Measurements from ENCODE around the gene EIF5A.

DNA sequence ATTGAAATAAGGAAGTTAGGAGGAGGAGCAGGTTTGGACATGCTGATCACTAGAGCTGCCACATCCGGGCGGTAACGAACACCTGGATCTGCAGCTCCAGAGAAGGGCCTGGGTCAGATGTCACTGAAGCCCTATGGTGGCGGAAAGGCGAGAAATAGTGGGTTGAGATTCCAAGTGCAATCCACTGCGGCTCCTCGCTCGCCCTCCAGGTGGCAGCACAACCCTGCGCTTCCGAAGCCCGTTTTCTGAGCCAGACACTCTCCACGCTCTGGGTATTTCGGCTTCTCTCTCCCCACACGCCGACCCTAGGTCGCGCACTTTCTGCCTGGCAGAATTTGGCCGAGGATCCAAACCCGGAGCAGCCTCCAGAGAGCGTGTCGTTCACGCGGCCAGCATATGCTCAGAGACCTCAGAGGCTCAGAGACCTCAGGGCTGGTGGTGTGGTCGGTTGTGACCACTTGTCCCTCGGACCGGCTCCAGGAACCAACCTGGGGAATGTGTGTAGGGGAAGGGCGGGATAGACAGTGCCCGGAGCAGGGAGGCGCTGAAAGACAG, 26.8 kb upstream of the EIF5A start:
- TF ChIP-seq, protein P1, sequence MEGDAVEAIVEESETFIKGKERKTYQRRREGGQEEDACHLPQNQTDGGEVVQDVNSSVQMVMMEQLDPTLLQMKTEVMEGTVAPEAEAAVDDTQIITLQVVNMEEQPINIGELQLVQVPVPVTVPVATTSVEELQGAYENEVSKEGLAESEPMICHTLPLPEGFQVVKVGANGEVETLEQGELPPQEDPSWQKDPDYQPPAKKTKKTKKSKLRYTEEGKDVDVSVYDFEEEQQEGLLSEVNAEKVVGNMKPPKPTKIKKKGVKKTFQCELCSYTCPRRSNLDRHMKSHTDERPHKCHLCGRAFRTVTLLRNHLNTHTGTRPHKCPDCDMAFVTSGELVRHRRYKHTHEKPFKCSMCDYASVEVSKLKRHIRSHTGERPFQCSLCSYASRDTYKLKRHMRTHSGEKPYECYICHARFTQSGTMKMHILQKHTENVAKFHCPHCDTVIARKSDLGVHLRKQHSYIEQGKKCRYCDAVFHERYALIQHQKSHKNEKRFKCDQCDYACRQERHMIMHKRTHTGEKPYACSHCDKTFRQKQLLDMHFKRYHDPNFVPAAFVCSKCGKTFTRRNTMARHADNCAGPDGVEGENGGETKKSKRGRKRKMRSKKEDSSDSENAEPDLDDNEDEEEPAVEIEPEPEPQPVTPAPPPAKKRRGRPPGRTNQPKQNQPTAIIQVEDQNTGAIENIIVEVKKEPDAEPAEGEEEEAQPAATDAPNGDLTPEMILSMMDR (IDR thresholded peaks at IDR 0.05), result peak; percentile 92 to 97 (median 96)
- no peak for TF ChIP-seq POLR2A (IDR thresholded peaks at IDR 0.05)
